ENCODE measurements around the gene IMP3.
"Not testable (repeated sequence)": the region's sequence is repeated elsewhere in the genome, so short reads cannot be mapped to it uniquely, and the experiment has no call there.

The IMP3 gene, protein sequence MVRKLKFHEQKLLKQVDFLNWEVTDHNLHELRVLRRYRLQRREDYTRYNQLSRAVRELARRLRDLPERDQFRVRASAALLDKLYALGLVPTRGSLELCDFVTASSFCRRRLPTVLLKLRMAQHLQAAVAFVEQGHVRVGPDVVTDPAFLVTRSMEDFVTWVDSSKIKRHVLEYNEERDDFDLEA

DNA sequence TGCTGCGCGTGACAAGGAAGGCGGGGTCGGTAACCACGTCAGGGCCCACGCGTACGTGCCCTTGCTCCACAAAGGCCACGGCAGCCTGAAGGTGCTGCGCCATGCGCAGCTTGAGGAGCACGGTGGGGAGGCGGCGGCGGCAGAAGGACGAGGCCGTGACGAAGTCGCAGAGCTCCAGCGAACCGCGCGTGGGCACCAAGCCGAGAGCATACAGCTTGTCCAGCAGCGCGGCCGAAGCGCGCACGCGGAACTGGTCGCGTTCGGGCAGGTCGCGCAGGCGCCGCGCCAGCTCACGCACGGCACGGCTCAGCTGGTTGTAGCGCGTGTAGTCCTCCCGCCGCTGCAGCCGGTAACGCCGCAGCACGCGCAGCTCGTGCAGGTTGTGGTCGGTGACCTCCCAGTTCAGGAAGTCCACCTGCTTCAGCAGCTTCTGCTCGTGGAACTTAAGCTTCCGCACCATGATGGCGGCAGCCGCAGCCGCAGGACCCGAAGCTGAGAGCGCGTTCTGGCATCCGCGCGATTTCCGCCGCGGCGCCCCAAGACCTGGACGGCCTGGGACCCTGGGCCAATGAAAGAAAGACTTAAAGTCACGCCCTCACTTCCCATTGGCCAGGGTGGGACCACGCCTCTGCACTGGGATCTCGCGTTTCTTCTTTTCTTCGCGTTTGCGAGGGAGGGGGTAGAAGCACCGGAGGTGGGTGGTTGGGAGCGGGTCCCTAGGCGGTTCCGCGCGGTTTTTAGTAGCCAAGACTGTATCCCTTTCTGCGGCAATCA is at the start of gene IMP3:
TSS of gene IMP3 (minus strand) at position 516 of the 774 bp plus-strand sequence. CDS start at position 460, 56 bp downstream.
- Histone ChIP-seq H3K4me3 (ENCODE audit: low read length) (peak within 1 kb of the TSS; percentile 93), H3K9me3 (ENCODE audit: control insufficient read depth, insufficient read depth, low read length) (no peaks in the 10 kb centered on the region), H3K27me3 (ENCODE audit: control insufficient read depth, insufficient read depth, low read length) (no peaks in the 10 kb centered on the region), H3K36me3 (ENCODE audit: control insufficient read depth, insufficient read depth, low read length) (no peaks in the 10 kb centered on the region), H3K4me1 (ENCODE audit: control insufficient read depth, insufficient read depth, low read length) (0 out of 2 replicates have a peak, but pooled peaks cover 4% of the 10 kb centered on the region), H3K27ac (ENCODE audit: low read length) (no peak within 1 kb of the TSS)
- peak; percentile 95 for DNase-seq (ENCODE audit: low read depth, low spot score)
- WGBS (ENCODE audit: insufficient coverage, insufficient read length): no CpG with 5 or more reads among the region's 83 CpGs

DNA sequence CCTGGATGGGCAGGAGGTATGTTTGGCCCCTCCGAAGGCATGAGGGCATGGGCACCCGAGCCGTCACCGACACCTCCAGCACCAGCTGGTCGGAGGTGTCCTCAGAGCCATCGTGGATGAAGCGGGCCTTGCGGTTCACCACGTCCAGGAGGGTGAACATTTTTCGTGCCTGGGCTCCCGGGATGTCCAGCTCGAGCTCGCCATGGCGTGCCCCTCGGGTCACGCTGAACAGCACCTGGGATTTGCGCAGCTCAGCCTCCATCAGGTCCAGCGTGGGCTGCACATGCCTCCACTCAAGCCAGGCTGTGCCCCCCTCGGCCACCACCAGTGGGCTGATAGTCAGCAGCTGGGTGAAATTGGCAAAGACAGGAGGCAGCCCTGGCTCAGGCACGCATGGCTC is 49.4 kb upstream of the IMP3 start:
- H3K27me3 ChIP-seq (ENCODE audit: control insufficient read depth, insufficient read depth, low read length); H3K4me3 ChIP-seq (ENCODE audit: low read length); H3K27ac ChIP-seq (ENCODE audit: low read length); H3K9me3 ChIP-seq (ENCODE audit: control insufficient read depth, insufficient read depth, low read length); H3K36me3 ChIP-seq (ENCODE audit: control insufficient read depth, insufficient read depth, low read length); DNase-seq (ENCODE audit: low read depth, low spot score); H3K4me1 ChIP-seq (ENCODE audit: control insufficient read depth, insufficient read depth, low read length): not testable (repeated sequence)
- WGBS (ENCODE audit: insufficient coverage, insufficient read length): no CpG with 5 or more reads among the region's 20 CpGs

DNA sequence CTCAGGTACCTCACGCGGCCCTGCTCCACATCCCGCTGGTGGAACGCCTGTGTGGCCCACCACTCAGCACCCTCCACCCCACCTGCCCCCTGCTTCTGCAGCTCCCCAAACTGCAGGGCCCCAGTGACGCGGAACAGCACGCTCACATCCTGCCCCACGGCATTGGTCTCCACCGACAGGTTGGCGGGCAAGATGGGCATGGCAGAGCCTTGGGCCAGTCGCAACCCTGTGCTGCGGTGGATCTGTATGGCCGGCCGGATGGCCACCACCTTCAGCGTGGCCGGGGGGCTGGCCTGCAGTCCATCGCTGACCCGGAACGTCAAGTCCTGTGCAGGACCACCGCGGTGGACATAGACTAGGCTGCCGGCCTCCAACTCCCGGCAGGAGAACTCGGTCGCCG is 48.8 kb upstream of the IMP3 start:
- Histone ChIP-seq H3K4me1 (ENCODE audit: control insufficient read depth, insufficient read depth, low read length) (0 out of 2 replicates have a peak, but pooled peaks cover 2% of the 10 kb centered on the region), H3K36me3 (ENCODE audit: control insufficient read depth, insufficient read depth, low read length) (no peaks in the 10 kb centered on the region), H3K27ac (ENCODE audit: low read length) (no peak overlapping the region), H3K27me3 (ENCODE audit: control insufficient read depth, insufficient read depth, low read length) (no peaks in the 10 kb centered on the region), H3K4me3 (ENCODE audit: low read length) (no peak overlapping the region), H3K9me3 (ENCODE audit: control insufficient read depth, insufficient read depth, low read length) (no peaks in the 10 kb centered on the region)
- no CpG with 5 or more reads among the region's 26 CpGs for WGBS (ENCODE audit: insufficient coverage, insufficient read length)
- no peak for DNase-seq (ENCODE audit: low read depth, low spot score)

DNA sequence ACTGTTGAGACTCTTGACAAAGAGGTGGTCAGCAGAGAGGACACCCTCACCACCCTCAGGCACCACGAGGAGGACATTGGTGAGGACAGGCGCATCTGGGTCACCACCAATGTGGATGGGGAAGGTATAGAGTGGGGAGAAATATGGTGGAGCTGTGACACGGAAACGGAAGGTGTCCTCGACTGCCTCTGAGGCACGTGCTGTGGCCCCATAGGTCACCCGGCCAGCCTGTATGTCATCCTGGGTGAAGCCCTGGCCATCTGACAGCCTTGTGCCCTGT is 48.2 kb upstream of the IMP3 start:
- Histone ChIP-seq H3K4me1 (ENCODE audit: control insufficient read depth, insufficient read depth, low read length) (no peaks in the 10 kb centered on the region), H3K9me3 (ENCODE audit: control insufficient read depth, insufficient read depth, low read length) (no peaks in the 10 kb centered on the region), H3K27ac (ENCODE audit: low read length) (no peak overlapping the region), H3K4me3 (ENCODE audit: low read length) (no peak overlapping the region), H3K36me3 (ENCODE audit: control insufficient read depth, insufficient read depth, low read length) (no peaks in the 10 kb centered on the region), H3K27me3 (ENCODE audit: control insufficient read depth, insufficient read depth, low read length) (no peaks in the 10 kb centered on the region)
- no CpG with 5 or more reads among the region's 7 CpGs for WGBS (ENCODE audit: insufficient coverage, insufficient read length)
- DNase-seq (ENCODE audit: low read depth, low spot score): no peak

DNA sequence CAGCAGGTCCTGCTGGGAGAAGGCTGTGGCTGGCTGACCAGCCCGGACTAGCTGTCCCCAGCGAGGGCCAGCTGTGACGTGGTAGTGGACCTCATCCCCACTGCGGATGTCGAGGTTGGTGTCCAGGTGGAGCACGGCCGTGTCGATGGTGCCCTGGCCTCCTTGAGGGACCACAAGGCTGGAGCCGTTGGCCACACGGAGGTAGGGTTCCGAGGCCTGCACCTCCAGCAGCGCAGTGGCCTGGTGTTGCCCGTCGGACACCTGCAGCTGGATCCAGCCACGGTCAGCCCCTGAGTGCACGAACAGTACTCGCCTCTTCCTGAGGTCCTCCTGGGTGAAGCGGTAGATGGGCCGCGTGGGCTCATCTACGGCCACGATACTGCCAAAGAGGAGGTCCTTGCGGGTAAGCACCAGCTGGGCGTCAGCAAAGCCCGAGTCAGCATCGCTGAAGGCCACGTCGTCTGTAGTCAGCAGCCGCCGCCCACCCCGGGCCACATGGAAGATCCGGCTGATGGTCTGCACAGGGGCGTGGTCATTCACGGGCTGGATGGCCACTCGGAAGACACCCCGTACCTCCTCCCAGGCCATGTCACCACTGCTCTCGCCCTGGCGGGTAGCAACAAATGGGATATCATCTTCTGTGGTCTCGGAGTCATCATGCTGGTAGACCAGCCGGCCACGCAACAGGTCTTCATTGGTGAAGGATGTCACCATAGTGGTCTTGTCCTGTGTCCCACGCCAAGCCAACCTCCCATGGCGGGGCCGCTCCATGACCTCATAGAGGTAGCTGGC is 47.7 kb upstream of the IMP3 start:
- no peaks in the 10 kb centered on the region for H3K27me3 ChIP-seq (ENCODE audit: control insufficient read depth, insufficient read depth, low read length)
- no peak overlapping the region for H3K4me3 ChIP-seq (ENCODE audit: low read length)
- H3K36me3 ChIP-seq (ENCODE audit: control insufficient read depth, insufficient read depth, low read length): no peaks in the 10 kb centered on the region
- no peak for DNase-seq (ENCODE audit: low read depth, low spot score)
- H3K27ac ChIP-seq (ENCODE audit: low read length): no peak overlapping the region
- H3K4me1 ChIP-seq (ENCODE audit: control insufficient read depth, insufficient read depth, low read length): no peaks in the 10 kb centered on the region
- no CpG with 5 or more reads among the region's 44 CpGs for WGBS (ENCODE audit: insufficient coverage, insufficient read length)
- H3K9me3 ChIP-seq (ENCODE audit: control insufficient read depth, insufficient read depth, low read length): no peaks in the 10 kb centered on the region

DNA sequence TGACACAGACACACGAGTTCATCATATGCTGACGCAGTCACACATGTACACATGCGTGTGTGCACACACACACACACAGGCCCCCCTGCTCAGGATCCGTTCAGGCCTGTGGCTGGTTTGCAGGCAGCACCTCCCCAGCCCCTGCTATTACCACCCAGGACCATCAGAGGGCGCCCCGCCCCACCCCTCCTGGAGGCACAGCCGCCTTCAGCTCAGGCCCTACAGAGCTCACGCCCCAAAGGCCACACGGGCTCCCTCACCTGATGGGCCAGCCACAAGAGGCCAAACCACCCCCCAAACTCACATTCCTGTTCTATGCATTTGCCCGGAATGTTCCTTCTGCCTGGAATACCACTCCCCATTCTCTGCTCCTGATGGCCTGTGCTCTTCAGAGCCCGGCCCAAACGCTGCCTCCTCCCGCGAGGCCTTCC is 46.2 kb upstream of the IMP3 start:
- H3K36me3 ChIP-seq (ENCODE audit: control insufficient read depth, insufficient read depth, low read length); H3K4me1 ChIP-seq (ENCODE audit: control insufficient read depth, insufficient read depth, low read length); H3K9me3 ChIP-seq (ENCODE audit: control insufficient read depth, insufficient read depth, low read length); H3K27me3 ChIP-seq (ENCODE audit: control insufficient read depth, insufficient read depth, low read length); H3K4me3 ChIP-seq (ENCODE audit: low read length); H3K27ac ChIP-seq (ENCODE audit: low read length): not testable (repeated sequence)
- no CpG with 5 or more reads among the region's 14 CpGs for WGBS (ENCODE audit: insufficient coverage, insufficient read length)
- DNase-seq (ENCODE audit: low read depth, low spot score): peak; percentile 74

DNA sequence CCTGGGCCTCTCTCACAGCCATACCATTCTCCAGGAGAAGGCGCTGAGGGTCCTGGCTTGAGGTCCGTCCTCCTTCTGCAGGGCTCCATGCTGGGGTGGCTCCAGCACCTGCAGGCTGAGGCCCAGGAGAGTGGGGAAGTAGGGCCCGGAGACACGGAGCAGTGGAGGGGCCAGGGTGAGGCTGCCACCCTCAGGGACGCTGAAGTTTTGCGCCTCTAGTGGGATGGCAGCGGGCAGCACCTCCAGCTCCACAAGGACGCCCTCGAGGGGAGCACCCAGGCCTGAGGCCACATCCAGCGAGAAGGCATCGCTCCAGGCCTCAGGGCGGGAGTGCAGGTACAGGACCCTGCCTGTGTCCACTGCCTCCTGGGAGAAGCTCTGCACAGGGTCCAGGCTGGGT is 45.2 kb upstream of the IMP3 start:
- WGBS (ENCODE audit: insufficient coverage, insufficient read length): no CpG with 5 or more reads among the region's 12 CpGs
- DNase-seq (ENCODE audit: low read depth, low spot score): no peak
- no peaks in the 10 kb centered on the region for H3K36me3 ChIP-seq (ENCODE audit: control insufficient read depth, insufficient read depth, low read length)

DNA sequence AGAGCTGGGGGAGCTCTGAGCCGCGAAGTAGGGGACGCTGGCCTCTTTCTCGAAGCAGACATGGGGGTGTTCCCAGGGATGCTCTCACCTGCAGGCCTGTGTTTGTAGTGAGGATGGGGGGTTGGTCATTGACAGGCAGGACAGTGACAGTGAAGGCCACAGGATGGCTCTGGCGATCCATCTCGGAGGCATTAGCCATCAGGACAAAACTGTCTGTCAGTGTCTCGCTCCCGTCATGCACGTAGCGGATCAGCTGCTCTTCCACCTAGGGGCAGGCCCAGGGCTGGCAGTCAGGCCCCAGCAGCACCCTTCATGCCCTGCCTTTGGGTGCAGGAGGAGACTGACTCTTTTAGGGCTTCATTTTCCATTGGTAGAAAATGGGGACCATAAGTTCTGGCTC is 44.6 kb upstream of the IMP3 start:
- no CpG with 5 or more reads among the region's 10 CpGs for WGBS (ENCODE audit: insufficient coverage, insufficient read length)
- Histone ChIP-seq H3K4me1 (ENCODE audit: control insufficient read depth, insufficient read depth, low read length) (no peaks in the 10 kb centered on the region), H3K27ac (ENCODE audit: low read length) (no peak overlapping the region), H3K4me3 (ENCODE audit: low read length) (no peak overlapping the region), H3K27me3 (ENCODE audit: control insufficient read depth, insufficient read depth, low read length) (no peaks in the 10 kb centered on the region), H3K36me3 (ENCODE audit: control insufficient read depth, insufficient read depth, low read length) (no peaks in the 10 kb centered on the region), H3K9me3 (ENCODE audit: control insufficient read depth, insufficient read depth, low read length) (no peaks in the 10 kb centered on the region)
- no peak for DNase-seq (ENCODE audit: low read depth, low spot score)

More for the DNA sequence above, 45.2 kb upstream of the IMP3 start:
- no peak overlapping the region for H3K4me3 ChIP-seq (ENCODE audit: low read length)
- H3K4me1 ChIP-seq (ENCODE audit: control insufficient read depth, insufficient read depth, low read length): no peaks in the 10 kb centered on the region
- H3K9me3 ChIP-seq (ENCODE audit: control insufficient read depth, insufficient read depth, low read length): no peaks in the 10 kb centered on the region
- no peak overlapping the region for H3K27ac ChIP-seq (ENCODE audit: low read length)
- no peaks in the 10 kb centered on the region for H3K27me3 ChIP-seq (ENCODE audit: control insufficient read depth, insufficient read depth, low read length)

DNA sequence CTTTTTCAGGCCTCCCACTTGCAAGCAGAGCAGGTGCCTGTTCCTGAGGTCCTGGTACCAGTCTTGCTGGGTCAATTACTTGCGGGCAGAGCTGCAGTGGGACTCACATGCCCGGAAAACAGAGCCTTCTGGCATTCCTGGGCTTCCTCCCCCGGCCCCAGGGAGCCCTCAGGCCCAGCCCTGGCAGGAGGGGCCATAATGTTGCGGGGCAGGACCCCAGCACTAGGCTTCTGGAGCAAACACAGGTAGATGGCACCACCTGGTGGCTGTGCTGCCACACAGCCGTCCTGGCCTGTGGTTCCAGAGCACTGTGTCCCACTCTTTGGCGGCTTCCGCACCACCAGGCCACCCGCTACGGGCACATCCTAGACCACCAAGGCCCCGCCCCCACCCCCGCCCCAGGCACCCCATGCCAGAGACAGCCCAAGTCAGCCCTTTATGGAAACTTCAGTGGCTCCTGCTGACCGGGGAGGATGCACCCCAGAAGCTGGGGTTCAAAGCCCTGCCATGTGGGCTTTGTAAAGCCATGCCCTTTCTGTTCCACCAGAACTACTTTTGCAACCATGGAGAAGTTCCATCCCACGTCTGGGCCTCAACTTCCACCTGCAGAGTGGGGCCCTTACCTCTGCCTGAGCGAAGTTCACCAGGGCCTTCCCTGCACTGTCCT is 43.8 kb upstream of the IMP3 start:
- H3K4me3 ChIP-seq (ENCODE audit: low read length); H3K9me3 ChIP-seq (ENCODE audit: control insufficient read depth, insufficient read depth, low read length); H3K4me1 ChIP-seq (ENCODE audit: control insufficient read depth, insufficient read depth, low read length); H3K27ac ChIP-seq (ENCODE audit: low read length); H3K36me3 ChIP-seq (ENCODE audit: control insufficient read depth, insufficient read depth, low read length); H3K27me3 ChIP-seq (ENCODE audit: control insufficient read depth, insufficient read depth, low read length): not testable (repeated sequence)
- DNase-seq (ENCODE audit: low read depth, low spot score): peak; percentile 94
- no CpG with 5 or more reads among the region's 14 CpGs for WGBS (ENCODE audit: insufficient coverage, insufficient read length)

Measured in iPS DF 6.9 (cell line).